ENCODE data around the gene MCUR1.
"Not testable (repeated sequence)": the region's sequence is repeated elsewhere in the genome, so short reads cannot be mapped to it uniquely, and the experiment has no call there.

Gene MCUR1

GRCh38 chr6:13780162-13780561, 34.2 kb downstream of the MCUR1 start:
- not testable (repeated sequence) for FAIRE-seq; DNase-seq (ENCODE audit: low spot score)

GRCh38 chr6:13778028-13778427, 36.3 kb downstream of the MCUR1 start:
- FAIRE-seq: no peak
- no peak for DNase-seq (ENCODE audit: low spot score)

- no peak for FAIRE-seq
- DNase-seq (ENCODE audit: low spot score): no peak
Observed at GRCh38 chr6:13776602-13777001, 37.8 kb downstream of the MCUR1 start.

GRCh38 chr6:13775466-13775865, 38.9 kb downstream of the MCUR1 start:
- not testable (repeated sequence) for DNase-seq (ENCODE audit: low spot score); FAIRE-seq

GRCh38 chr6:13772358-13773030, 41.9 kb downstream of the MCUR1 start:
- DNase-seq (ENCODE audit: low spot score); FAIRE-seq: not testable (repeated sequence)

GRCh38 chr6:13769655-13770053, 44.7 kb downstream of the MCUR1 start:
- DNase-seq (ENCODE audit: low spot score) (no peak), FAIRE-seq (no peak)

GRCh38 chr6:13769034-13769654, 45.2 kb downstream of the MCUR1 start:
- FAIRE-seq (no peak), DNase-seq (ENCODE audit: low spot score) (no peak)

- no peak for DNase-seq (ENCODE audit: low spot score)
- no peak for FAIRE-seq
Observed at GRCh38 chr6:13767121-13767808, 47.1 kb downstream of the MCUR1 start.

- DNase-seq (ENCODE audit: low spot score): peak; percentile 38
- FAIRE-seq: no peak
Observed at GRCh38 chr6:13766201-13766634, 48.1 kb downstream of the MCUR1 start.

GRCh38 chr6:13765570-13765969, 48.8 kb downstream of the MCUR1 start:
- DNase-seq (ENCODE audit: low spot score) (peak; percentile 17), FAIRE-seq (no peak)

- FAIRE-seq: no peak
- no peak for DNase-seq (ENCODE audit: low spot score)
Observed at GRCh38 chr6:13764996-13765395, 49.4 kb downstream of the MCUR1 start.

- FAIRE-seq: no peak
- DNase-seq (ENCODE audit: low spot score): no peak
Observed at GRCh38 chr6:13763740-13764381, 50.5 kb downstream of the MCUR1 start.

- no peak for DNase-seq (ENCODE audit: low spot score)
- FAIRE-seq: no peak
Observed at GRCh38 chr6:13762611-13763441, 51.5 kb downstream of the MCUR1 start.

- no peak for FAIRE-seq
- DNase-seq (ENCODE audit: low spot score): no peak
Observed at GRCh38 chr6:13761361-13762036, 52.9 kb downstream of the MCUR1 start.

GRCh38 chr6:13760307-13761304, 53.8 kb downstream of the MCUR1 start:
- no peak for DNase-seq (ENCODE audit: low spot score)
- no peak for FAIRE-seq

GRCh38 chr6:13759025-13759424, 55.3 kb downstream of the MCUR1 start:
- no peak for FAIRE-seq
- no peak for DNase-seq (ENCODE audit: low spot score)

GRCh38 chr6:13754644-13755043, 59.7 kb downstream of the MCUR1 start:
- no peak for FAIRE-seq
- no peak for DNase-seq (ENCODE audit: low spot score)

GRCh38 chr6:13743736-13744127, 70.6 kb downstream of the MCUR1 start:
- FAIRE-seq: no peak
- no peak for DNase-seq (ENCODE audit: low spot score)
